GM18519 (cell line): ENCODE measurements around the gene ODF2L.
"Not testable (repeated sequence)": the region's sequence is repeated elsewhere in the genome, so short reads cannot be mapped to it uniquely, and the experiment has no call there.

Source experiments
- ATAC-seq: cut with Tn5 transposase; IDR thresholded peaks from one replicate; pipeline ENCODE4 v1.9.1; 2021; ENCODE audit warnings: mild to moderate bottlenecking, moderate library complexity; ENCODE audit not compliant: unreplicated experiment, low FRiP score

The ODF2L gene

DNA sequence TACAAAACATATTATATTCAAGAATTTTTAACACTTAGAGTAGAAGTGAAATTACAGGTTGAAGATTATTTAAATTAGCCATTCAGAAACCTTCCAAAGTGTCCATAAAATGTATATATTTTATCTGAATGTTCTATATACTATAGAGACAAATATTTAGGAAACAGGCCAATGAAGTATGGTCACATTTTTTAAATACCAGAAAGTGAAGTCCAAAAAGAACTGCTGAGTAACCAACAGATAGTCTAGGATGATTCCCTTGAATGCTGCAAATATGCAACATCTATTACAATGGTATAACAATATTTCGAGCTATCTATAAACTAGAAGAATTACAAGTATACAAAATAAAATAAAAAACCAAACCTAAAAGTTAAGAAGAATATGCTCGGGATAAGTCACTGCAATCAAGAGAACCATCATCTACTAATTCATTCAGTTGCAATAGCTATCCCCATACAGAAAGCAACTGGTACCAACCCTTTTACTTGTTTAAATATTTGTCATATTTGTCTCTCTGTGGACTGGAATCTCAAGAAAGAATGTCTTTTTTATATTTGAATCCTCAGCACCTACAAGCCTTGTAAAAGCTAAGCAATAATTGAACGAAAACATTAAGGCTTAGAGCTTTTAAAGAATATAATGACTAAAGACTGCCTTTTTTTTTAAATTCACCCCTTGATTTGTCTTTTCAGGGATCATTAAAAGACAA lies 8.1 kb downstream of the ODF2L start:
- no peak for ATAC-seq

GRCh38 chr1:86382878-86383277 lies 13.2 kb downstream of the ODF2L start:
- peak; percentile 45 for ATAC-seq

GRCh38 chr1:86381223-86381622 lies 14.9 kb downstream of the ODF2L start:
- no peak for ATAC-seq

GRCh38 chr1:86380257-86380861 lies 15.8 kb downstream of the ODF2L start:
- peak; percentile 48 for ATAC-seq

- ATAC-seq: no peak
Measured at GRCh38 chr1:86378813-86379212, 17.3 kb downstream of the ODF2L start.

DNA sequence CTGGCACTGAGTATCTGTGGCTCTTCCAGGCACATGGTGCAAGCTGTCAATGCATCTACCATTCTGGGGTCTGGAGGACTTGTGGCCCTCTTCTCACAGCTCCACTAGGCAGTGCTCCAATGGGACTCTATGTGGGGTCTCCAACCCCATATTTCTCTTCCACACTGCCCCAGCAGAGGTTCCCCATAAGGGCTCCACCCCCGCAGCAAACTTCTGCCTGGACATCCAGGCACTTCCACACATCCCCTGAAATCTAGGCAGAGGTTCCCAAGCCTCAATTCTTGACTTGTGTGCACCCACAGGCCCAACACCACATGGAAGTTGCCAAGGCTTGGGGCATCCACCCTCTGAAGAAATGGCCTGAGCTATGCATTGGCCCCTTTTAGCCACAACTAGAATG lies 18.8 kb downstream of the ODF2L start:
- no peak for ATAC-seq

- no peak for ATAC-seq
Measured at GRCh38 chr1:86375688-86376087, 20.4 kb downstream of the ODF2L start.

GRCh38 chr1:86370601-86371022 lies 25.5 kb downstream of the ODF2L start:
- ATAC-seq: no peak

DNA sequence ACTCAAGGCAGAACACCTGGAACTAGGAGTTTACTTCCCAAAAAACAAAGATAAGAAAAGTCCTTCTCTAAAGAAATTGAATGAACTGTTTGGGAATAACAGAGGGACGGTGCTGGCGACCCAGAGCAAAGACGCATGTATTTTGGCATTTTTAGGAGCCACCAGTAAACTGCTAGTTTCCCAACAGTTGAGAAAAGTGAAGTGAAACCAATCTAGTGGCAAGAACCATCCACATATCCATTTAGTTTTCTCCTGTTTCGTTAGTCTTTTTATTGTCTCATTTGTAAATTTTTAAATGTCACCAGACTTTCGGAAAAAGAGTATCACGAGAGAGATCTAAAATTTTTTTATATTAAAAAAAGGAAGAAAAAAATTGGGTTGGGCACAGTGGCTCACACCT lies 30.2 kb downstream of the ODF2L start:
- ATAC-seq: no peak

DNA sequence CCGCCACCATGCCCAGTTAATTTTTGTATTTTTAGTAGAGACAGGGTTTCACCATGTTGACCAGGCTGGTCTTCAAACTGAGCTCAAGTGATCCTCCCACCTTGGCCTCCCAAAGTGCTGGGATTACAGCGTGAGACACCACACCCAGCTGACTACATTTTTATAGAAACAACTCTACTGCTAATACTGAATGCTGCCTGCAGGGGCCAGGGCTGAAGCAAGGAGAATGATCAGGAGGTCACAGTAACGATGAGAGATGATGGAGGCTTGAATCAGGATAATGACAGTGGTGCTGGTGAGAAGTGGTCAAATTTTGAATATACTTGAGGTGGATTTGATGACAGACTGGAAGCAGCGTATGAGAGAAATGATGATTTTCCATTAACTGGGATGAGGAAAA lies 33.3 kb downstream of the ODF2L start:
- no peak for ATAC-seq

DNA sequence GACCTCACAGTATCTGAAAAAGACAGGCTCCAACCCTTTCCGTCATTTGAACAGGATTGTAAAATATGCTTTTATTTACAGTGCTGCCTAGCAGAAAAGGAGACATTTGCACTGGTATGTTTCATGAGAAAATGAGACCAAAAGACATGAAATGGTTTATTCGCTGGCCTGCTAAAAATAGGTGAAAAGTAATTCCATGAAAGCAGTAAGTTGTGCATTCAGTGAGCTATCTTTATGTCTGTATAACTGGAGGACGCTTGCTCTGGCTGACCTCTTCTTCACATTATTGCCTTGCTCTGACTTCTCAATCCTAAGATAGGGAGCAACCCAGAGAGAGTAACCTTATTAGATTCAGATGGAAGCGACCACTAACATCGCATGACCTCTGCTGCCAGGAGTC lies 38.3 kb downstream of the ODF2L start:
- no peak for ATAC-seq

- no peak for ATAC-seq
Measured at GRCh38 chr1:86356247-86356646, 39.9 kb downstream of the ODF2L start.

GRCh38 chr1:86352086-86352485 lies 44.0 kb downstream of the ODF2L start:
- ATAC-seq: no peak

DNA sequence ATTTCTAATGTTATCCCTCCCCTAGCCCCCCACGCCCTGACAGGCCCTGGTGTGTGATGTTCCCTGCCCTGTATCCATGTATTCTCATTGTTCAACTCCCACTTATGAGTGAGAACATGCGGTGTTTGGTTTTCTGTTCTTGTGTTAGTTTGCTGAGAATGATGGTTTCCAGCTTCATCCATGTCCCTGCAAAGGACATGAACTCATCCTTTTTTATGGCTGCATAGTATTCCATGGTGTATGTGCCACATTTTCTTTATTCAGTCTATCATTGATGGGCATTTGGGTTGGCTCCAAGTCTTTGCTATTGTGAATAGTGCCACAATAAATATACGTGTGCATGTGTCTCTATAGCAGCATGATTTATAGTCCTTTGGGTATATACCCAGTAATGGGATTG lies 45.9 kb downstream of the ODF2L start:
- not testable (repeated sequence) for ATAC-seq

- no peak for ATAC-seq
Measured at GRCh38 chr1:86346388-86346787, 49.7 kb downstream of the ODF2L start.

GRCh38 chr1:86345042-86345441 lies 51.1 kb downstream of the ODF2L start:
- no peak for ATAC-seq

GRCh38 chr1:86339906-86340305 lies 56.2 kb downstream of the ODF2L start:
- ATAC-seq: no peak

DNA sequence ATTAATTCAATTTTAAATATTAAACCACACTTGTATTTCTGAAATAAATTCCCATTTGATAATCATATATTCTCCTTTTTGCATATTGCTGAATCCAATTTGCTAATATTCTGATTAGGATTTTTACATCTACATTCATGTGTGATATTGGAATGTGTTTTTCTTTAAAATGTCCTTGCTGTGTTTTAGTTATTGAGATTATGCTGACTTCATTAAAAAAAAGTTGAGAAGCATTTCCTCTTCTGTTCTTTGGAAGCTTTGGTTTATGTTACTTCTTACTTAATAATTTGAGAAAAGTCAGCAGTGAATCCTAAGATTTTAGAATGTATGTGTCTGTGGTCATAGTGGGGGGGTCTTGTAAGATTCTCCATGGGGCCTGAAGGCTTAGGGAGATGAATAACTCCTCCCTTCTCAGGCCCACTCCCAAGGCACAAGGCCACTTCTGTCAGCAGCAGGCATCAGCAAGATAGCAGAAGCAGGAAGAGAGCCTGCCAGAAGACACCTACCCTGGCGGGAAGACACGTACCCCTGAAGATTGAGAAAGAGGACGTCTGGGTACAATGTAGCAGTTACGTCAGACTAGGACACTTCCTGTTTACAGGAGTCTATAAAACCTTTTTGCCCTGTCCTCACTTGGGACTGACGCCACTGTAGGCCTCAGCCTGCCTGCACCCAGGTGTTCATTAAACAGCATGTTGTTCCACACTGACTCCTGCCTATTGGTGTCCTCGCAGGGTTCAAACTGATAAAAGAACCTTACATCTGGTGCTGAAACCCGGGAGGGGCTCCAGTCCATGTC lies 56.9 kb downstream of the ODF2L start:
- ATAC-seq: no peak

GRCh38 chr1:86335916-86336315 lies 60.2 kb downstream of the ODF2L start:
- ATAC-seq: no peak

DNA sequence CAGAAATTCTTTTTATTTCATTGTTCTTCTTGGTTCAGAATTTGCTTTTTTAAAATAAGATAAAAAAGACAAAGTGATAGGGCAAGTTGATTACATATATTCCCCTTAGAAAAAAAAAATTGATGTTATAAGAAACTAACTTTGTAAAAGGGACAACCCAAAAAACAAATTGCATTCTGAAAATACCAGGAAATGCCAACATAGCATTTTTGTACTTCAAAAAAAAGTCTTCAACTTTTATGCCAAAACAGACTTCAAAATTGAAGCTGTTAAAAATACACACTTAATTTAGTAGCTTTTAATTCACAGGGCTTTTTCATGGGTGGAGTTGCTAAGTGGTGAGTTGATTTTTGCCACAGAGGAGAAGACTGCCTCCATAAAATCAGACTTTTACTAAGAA lies 70.9 kb downstream of the ODF2L start:
- ATAC-seq: no peak

- no peak for ATAC-seq
Measured at GRCh38 chr1:86324130-86324822, 71.8 kb downstream of the ODF2L start.
